AG09319 (cell line): ENCODE results near the gene MIEF1.

ENCODE experiments used
- DNase-seq: peaks from one replicate; pipeline ENCODE4 v3.0.0-alpha.2; 2010; ENCODE audit warnings: low read depth; ENCODE audit errors: extremely low read depth
- CTCF ChIP-seq: IDR thresholded peaks from 2 replicates; pipeline ENCODE4 v1.5.1; 2011; ENCODE audit warnings: low read depth, mild to moderate bottlenecking, inconsistent platforms, low read length, moderate library complexity

The MIEF1 gene

GRCh38 chr22:39565414-39565944, 63.4 kb downstream of the MIEF1 start:
- TF ChIP-seq CTCF, result no peak
- no peak for DNase-seq

GRCh38 chr22:39567135-39567946, 65.3 kb downstream of the MIEF1 start:
- no peak for DNase-seq
- TF ChIP-seq CTCF, result no peak
